Measurements from ENCODE around the gene HDGF. TPM values are rescaled to one million over a fixed set of nuclear protein-coding genes. Genes with fewer than 3 reads are reported as not detected.

Gene HDGF
- total and polyA plus RNA-seq, 2 of the 8 experiments (the other 6 are each of a cell fraction or from before 2014, with no cell fraction given) = 145 to 391 TPM

DNA sequence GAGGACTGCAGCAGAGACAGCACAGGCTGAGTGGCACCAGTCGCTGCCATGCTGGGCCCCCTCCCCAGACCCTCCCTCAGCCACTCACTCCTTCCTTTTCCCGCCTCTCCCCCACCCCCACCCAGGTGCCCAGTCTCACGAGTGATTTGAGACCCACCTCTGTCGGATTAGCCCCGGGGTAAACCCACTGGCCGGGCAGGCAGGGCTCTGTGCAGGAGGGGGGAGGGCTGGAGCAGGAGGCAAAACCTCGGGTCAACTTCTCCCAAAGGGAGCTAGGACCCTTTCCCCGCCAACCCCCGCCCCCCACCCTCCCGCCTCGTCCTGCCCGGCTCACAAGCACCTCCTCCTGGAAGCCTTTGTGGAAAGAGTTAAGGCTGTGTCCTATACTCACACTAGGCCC, 7.1 kb downstream of the HDGF start:
- Histone ChIP-seq H2BK12ac (ENCODE audit: low read depth, low read length) (no peak overlapping the region), H3K36me3 (ENCODE audit: control insufficient read depth in 2 of 4, insufficient read depth in 4 of 4, low read length in 3 of 4) (peaks cover 13 to 33% (median 14%) of the 10 kb centered on the region in 4 experiments; a peak in 6 of 8 replicates), H2BK5ac (ENCODE audit: low read depth, low read length) (no peak overlapping the region; the same call in 1 of the 2 replicates), H3K23ac (ENCODE audit: insufficient read length) (no peak overlapping the region), H2BK20ac (ENCODE audit: low read length) (no peak overlapping the region), H4K91ac (replicated peaks; ENCODE audit: insufficient read length, low read length) (no peak overlapping the region), H2BK120ac (replicated peaks; ENCODE audit: low read depth, low read length) (no peak overlapping the region), H4K8ac (ENCODE audit: extremely low read depth, insufficient read depth, low read length) (no peak overlapping the region), H3K4ac (replicated peaks; ENCODE audit: insufficient read length, low read depth, low read length) (no peak overlapping the region), H3K14ac (ENCODE audit: insufficient read length) (no peak overlapping the region), H3K27ac (ENCODE audit: low read depth, low read length) (no peak overlapping the region), H2AFZ (ENCODE audit: low read length) (no peak overlapping the region), H3K79me1 (ENCODE audit: low read depth, low read length) (peaks cover 13% of the 10 kb centered on the region), H2BK15ac (ENCODE audit: low read length) (no peak overlapping the region), H4K5ac (ENCODE audit: insufficient read length, low read depth, low read length) (no peak overlapping the region), H3K23me2 (ENCODE audit: low read depth, low read length) (peaks cover 10% of the 10 kb centered on the region), H4K20me1 (replicated peaks in 1 of 2; ENCODE audit: control insufficient read depth in 1 of 2, insufficient read depth in 2 of 2, low read length in 2 of 2) (peaks cover 0 to 2% of the 10 kb centered on the region in 2 experiments), H3K56ac (replicated peaks; ENCODE audit: insufficient read length, low read depth, low read length) (no peak overlapping the region), H3K18ac (ENCODE audit: extremely low read depth, low read length) (no peak overlapping the region), H3K4me1 (replicated peaks in 1 of 4; ENCODE audit: control insufficient read depth in 3 of 4, insufficient read depth in 4 of 4, low read length in 3 of 4) (peaks cover 26 to 39% (median 30%) of the 10 kb centered on the region in 4 experiments), H3K9me3 (ENCODE audit: insufficient read depth in 2 of 2, low read depth in 1 of 2, low read length in 1 of 2) (no peaks in the 10 kb centered on the region), H3K79me2 (ENCODE audit: control insufficient read depth in 1 of 2, insufficient read depth in 2 of 2, low read length in 2 of 2) (peaks cover 18 to 48% of the 10 kb centered on the region in 2 experiments), H2AK5ac (ENCODE audit: low read depth, low read length) (no peak overlapping the region), H3K27me3 (replicated peaks in 1 of 4; ENCODE audit: control insufficient read depth in 3 of 4, extremely low read depth in 1 of 4, insufficient read depth in 3 of 4, low read length in 3 of 4) (no peaks in the 10 kb centered on the region), H3K4me2 (ENCODE audit: insufficient read depth in 1 of 2, low read depth in 2 of 2, low read length in 2 of 2) (no peak overlapping the region), H3K9ac (replicated peaks in 1 of 4; ENCODE audit: extremely low read depth in 1 of 4, low read depth in 3 of 4, low read length in 3 of 4) (no peak overlapping the region), H3K4me3 (ENCODE audit: extremely low read depth in 1 of 4, insufficient read depth in 2 of 4, low read depth in 3 of 4, low read length in 4 of 4) (no peak overlapping the region)
- DNase-seq (ENCODE audit: low read depth in 1 of 2, low spot score in 2 of 2) = no peak
- ChIA-PET POLR2A (ENCODE audit: partially characterized antibody) (interaction anchor here (0.7 to 10.7 kb wide), 3 partner anchors 8 to 109 kb away, joined by 3 to 214 read pairs (median 5); partner anchors contain the start of genes ISG20L2 and METTL25B), CTCF (ENCODE audit: partially characterized antibody) (interaction anchor here (0.5 to 6.6 kb wide), 5 partner anchors 17 to 58 kb away, joined by 3 to 76 read pairs (median 5); partner anchors contain the start of genes ISG20L2, METTL25B and PRCC)
- no peak for FAIRE-seq
- WGBS, 2 experiments (ENCODE audit: extremely low coverage in 1 of 2, insufficient coverage in 1 of 2, insufficient read length in 1 of 2, insufficient replicate concordance in 2 of 2, low coverage in 1 of 2, low lambda C conversion rate in 2 of 2, missing lambda C conversion rate in 1 of 2) = 89% methylated on average over 7 of the region's 12 CpGs; no CpG with 5 or more reads in 1 of the 2 experiments
- TF ChIP-seq JUN (IDR thresholded peaks at IDR 0.05; ENCODE audit: low read depth, low read length) (no peak), TAF1 (IDR thresholded peaks at IDR 0.05; ENCODE audit: low read depth, low read length) (no peak), CHD2 (IDR thresholded peaks at IDR 0.05; ENCODE audit: low read length) (no peak), RNF2 (IDR thresholded peaks at IDR 0.05; ENCODE audit: borderline replicate concordance, low read depth, low read length, missing control alignments, poor library complexity, severe bottlenecking) (no peak), ASH2L (IDR thresholded peaks at IDR 0.05; ENCODE audit: low read length) (no peak), EGR1 (IDR thresholded peaks at IDR 0.05; ENCODE audit: borderline replicate concordance, low read depth, low read length) (no peak), FOSL1 (IDR thresholded peaks at IDR 0.05; ENCODE audit: insufficient read depth, low read depth, low read length) (no peak), BACH1 (IDR thresholded peaks at IDR 0.05; ENCODE audit: low read length) (no peak), SRF (IDR thresholded peaks at IDR 0.05; ENCODE audit: low read depth, low read length) (no peak), CBX8 (IDR thresholded peaks at IDR 0.05; ENCODE audit: borderline replicate concordance, low read depth, low read length) (no peak), POLR2AphosphoS5 (IDR thresholded peaks at IDR 0.05; ENCODE audit: low read depth, low read length) (no peak), SP1 (IDR thresholded peaks at IDR 0.05; ENCODE audit: low read depth, low read length) (no peak), CBX5 (IDR thresholded peaks at IDR 0.05; ENCODE audit: low read depth, low read length) (no peak), PHF8 (conservative IDR thresholded peaks at IDR 0.05; ENCODE audit: low read depth, low read length) (no peak), HDAC6 (IDR thresholded peaks at IDR 0.05; ENCODE audit: low read depth, low read length) (no peak), SP4 (IDR thresholded peaks at IDR 0.05; ENCODE audit: low read length) (no peak)

Data from H1 (cell line).